PC-3 (cell line): ENCODE data around the gene ATF5. TPM values are rescaled to one million over a fixed set of nuclear protein-coding genes. Genes with fewer than 3 reads are reported as not detected.
"Not testable (repeated sequence)": the region's sequence is repeated elsewhere in the genome, so short reads cannot be mapped to it uniquely, and the experiment has no call there.

Experiments
- ATAC-seq: fragments of 200-7000 bp; cut with Tn5 transposase; 2 replicates; pipeline ENCODE4 v1.9.1; 2020; ENCODE audit warnings: mild to moderate bottlenecking, moderate library complexity
- BruUV-seq: library from RNA; stranded (reverse); fragments of 400-500 nt; replicated peaks from 2 replicates; lab custom pipeline; 2021; lab: Mats Ljungman, UMichigan
- CTCF ChIA-PET: fragments of 300-600 bp; sonication (Branson Sonifier 250); formaldehyde crosslinking; loops from one replicate; lab custom pipeline; 2022; ENCODE audit warnings: antibody characterized with exemption; lab: Charles Lee
- POLR2A ChIA-PET: fragments of 300-600 bp; sonication (Branson Sonifier 250); formaldehyde crosslinking; loops from one replicate; lab custom pipeline; 2022; ENCODE audit warnings: antibody characterized with exemption; ENCODE audit not compliant: unreplicated experiment; lab: Charles Lee
- DNase-seq: peaks from one replicate; pipeline ENCODE4 v3.0.0-alpha.2; 2015
- H2AFZ ChIP-seq: fragments of 300-600 bp; sonication (generic); 2 replicates; pipeline ENCODE4 v1.6.0; 2016; ENCODE audit warnings: antibody characterized with exemption, low read length
- H3F3A ChIP-seq: fragments of 300-600 bp; sonication (generic); one replicate; pipeline ENCODE4 v1.6.0; 2017; ENCODE audit warnings: antibody characterized with exemption, low read length, control low read depth, mild to moderate bottlenecking; ENCODE audit not compliant: unreplicated experiment
- H3K27ac ChIP-seq: fragments of 300-600 bp; sonication (generic); 2 replicates; pipeline ENCODE4 v1.5.1; 2016; ENCODE audit warnings: mild to moderate bottlenecking, low read length
- H3K27me3 ChIP-seq: fragments of 300-600 bp; sonication (generic); 2 replicates; pipeline ENCODE4 v1.6.1; 2016; ENCODE audit warnings: low read length, mixed read lengths
- H3K36me3 ChIP-seq: fragments of 300-600 bp; sonication (generic); 2 replicates; pipeline ENCODE4 v1.6.1; 2016; ENCODE audit warnings: low read depth, mixed run types, low read length, mixed read lengths
- H3K4me1 ChIP-seq: fragments of 300-600 bp; sonication (generic); 2 replicates; pipeline ENCODE4 v1.5.1; 2016; ENCODE audit warnings: low read length; ENCODE audit not compliant: insufficient read depth
- H3K4me2 ChIP-seq: fragments of 300-600 bp; sonication (generic); 2 replicates; pipeline ENCODE4 v1.6.0; 2016; ENCODE audit warnings: low read length
- H3K4me3 ChIP-seq: fragments of 300-600 bp; sonication (generic); 2 replicates; pipeline ENCODE4 v1.5.1; 2016; ENCODE audit warnings: mild to moderate bottlenecking, low read length, mixed read lengths
- H3K79me2 ChIP-seq: fragments of 300-600 bp; sonication (generic); 2 replicates; pipeline ENCODE4 v1.6.1; 2017; ENCODE audit warnings: low read length, mixed read lengths
- H3K9ac ChIP-seq: fragments of 300-600 bp; sonication (generic); 2 replicates; pipeline ENCODE4 v1.6.0; 2016; ENCODE audit warnings: mild to moderate bottlenecking, low read length
- H3K9me2 ChIP-seq: fragments of 300-600 bp; sonication (generic); replicated peaks from 2 replicates; pipeline ENCODE4 v1.6.1; 2016; ENCODE audit warnings: mixed run types, low read length, mixed read lengths
- H3K9me3 ChIP-seq: fragments of 300-600 bp; sonication (generic); 2 replicates; pipeline ENCODE4 v1.6.1; 2016; ENCODE audit warnings: low read length, mixed read lengths
- H4K20me1 ChIP-seq: fragments of 300-600 bp; sonication (generic); 2 replicates; pipeline ENCODE4 v1.6.1; 2016; ENCODE audit warnings: low read length, mixed read lengths
- CTCF ChIP-seq: fragments of 300-600 bp; sonication (generic); conservative IDR thresholded peaks from 2 replicates; pipeline ENCODE4 v1.5.1; 2017; ENCODE audit warnings: antibody characterized with exemption, low read depth, mild to moderate bottlenecking, low read length
- EZH2 ChIP-seq: fragments of 300-600 bp; sonication (generic); IDR thresholded peaks from one replicate; pipeline ENCODE4 v1.6.1; 2017; ENCODE audit warnings: antibody characterized with exemption, mild to moderate bottlenecking, low read length; ENCODE audit not compliant: unreplicated experiment
- EZH2phosphoT487 ChIP-seq: fragments of 300-600 bp; sonication (generic); IDR thresholded peaks from 2 replicates; pipeline ENCODE4 v1.6.1; 2018; ENCODE audit warnings: mild to moderate bottlenecking, antibody characterized with exemption, low read length, borderline replicate concordance
- intact Hi-C: fragments of 100-400 bp; cut with micrococcal nuclease; formaldehyde crosslinking; loops from 2 replicates; pipeline ENCODE4 v1.9.0; 2023
- total RNA-seq: library from RNA; depleted of rRNA; stranded (reverse); fragments of >200 nt; gene quantifications from 2 replicates; pipeline ENCODE4 v1.2.3, GENCODE V29; 2014

Gene ATF5
- total RNA-seq, 1 experiment from 2014 or later = 50.7 TPM

GRCh38 chr19:49923055-49924003, 5.7 kb upstream of the ATF5 start:
- Histone ChIP-seq H3K9me3 (no peaks in the 10 kb centered on the region), H3K4me1 (peaks cover 21% of the 10 kb centered on the region), H3K36me3 (peaks cover 72% of the 10 kb centered on the region), H3K79me2 (peaks cover 97% of the 10 kb centered on the region), H3K9me2 (no peaks in the 10 kb centered on the region), H3K4me2 (no peak overlapping the region), H3K4me3 (no peak overlapping the region), H3F3A (no peaks in the 10 kb centered on the region), H4K20me1 (peaks cover 71% of the 10 kb centered on the region), H3K9ac (no peak overlapping the region), H3K27me3 (no peaks in the 10 kb centered on the region), H2AFZ (no peak overlapping the region), H3K27ac (no peak overlapping the region)
- no TSS peak for BruUV-seq
- TF ChIP-seq EZH2phosphoT487 (no peak), CTCF (no peak), EZH2 (no peak)
- POLR2A ChIA-PET = no interaction called here
- DNase-seq (no peak), ATAC-seq (no peak)
- CTCF ChIA-PET = no interaction called here
- intact Hi-C loops = no loop called here

GRCh38 chr19:49924004-49924880, 4.8 kb upstream of the ATF5 start:
- BruUV-seq = no TSS peak

GRCh38 chr19:49924881-49925210, 4.2 kb upstream of the ATF5 start:
- intact Hi-C loops, CTCF ChIA-PET, H3K4me2 ChIP-seq, BruUV-seq, H3F3A ChIP-seq, DNase-seq, H3K9me3 ChIP-seq, ATAC-seq, H3K27me3 ChIP-seq, H2AFZ ChIP-seq, POLR2A ChIA-PET, H3K4me3 ChIP-seq, H3K27ac ChIP-seq, H3K9ac ChIP-seq, H3K9me2 ChIP-seq: not testable (repeated sequence)
- peaks cover 61% of the 10 kb centered on the region for H4K20me1 ChIP-seq
- H3K36me3 ChIP-seq = peaks cover 62% of the 10 kb centered on the region
- H3K4me1 ChIP-seq = peaks cover 35% of the 10 kb centered on the region
- peaks cover 99% of the 10 kb centered on the region for H3K79me2 ChIP-seq

More at GRCh38 chr19:49924004-49924880, 4.8 kb upstream of the ATF5 start:
- Histone ChIP-seq H3K9me3 (no peaks in the 10 kb centered on the region), H4K20me1 (peaks cover 65% of the 10 kb centered on the region), H3K79me2 (peaks cover 100% of the 10 kb centered on the region), H3K4me1 (peaks cover 31% of the 10 kb centered on the region), H3F3A (peaks cover 4% of the 10 kb centered on the region), H3K4me3 (no peak overlapping the region), H3K9ac (no peak overlapping the region), H3K4me2 (no peak overlapping the region), H3K36me3 (peaks cover 66% of the 10 kb centered on the region), H3K9me2 (no peaks in the 10 kb centered on the region), H2AFZ (no peak overlapping the region), H3K27me3 (no peaks in the 10 kb centered on the region), H3K27ac (no peak overlapping the region)
- ChIA-PET POLR2A (no interaction called here), CTCF (no interaction called here)
- no peak for TF ChIP-seq EZH2phosphoT487
- TF ChIP-seq CTCF = no peak
- TF ChIP-seq EZH2 = no peak
- ATAC-seq (no peak), DNase-seq (no peak)
- intact Hi-C loops = no loop called here
